ENCODE measurements around the gene RPLP2. TPM values are rescaled to one million over a fixed set of nuclear protein-coding genes. Genes with fewer than 3 reads are reported as not detected.

Gene RPLP2
- total RNA-seq, 1 experiment from 2014 or later = 3,468 TPM

GRCh38 chr11:760236-760635 is 49.5 kb upstream of the RPLP2 start:
- POLR2A ChIA-PET = interaction anchor here (0.7 kb wide), 1 partner anchor 227 kb away, joined by 3 read pairs; no protein-coding TSS in a partner anchor
- Histone ChIP-seq H3K36me3 (ENCODE audit: control insufficient read depth, insufficient read depth, low read length) (no peaks in the 10 kb centered on the region), H3K27me3 (ENCODE audit: control insufficient read depth, insufficient read depth, low read length) (no peaks in the 10 kb centered on the region), H3K4me1 (ENCODE audit: control insufficient read depth, insufficient read depth, low read length) (peaks cover 11% of the 10 kb centered on the region), H3K4me3 (ENCODE audit: low read depth in 2 of 2, low read length in 2 of 2) (no peak overlapping the region), H3K9me3 (ENCODE audit: control insufficient read depth, insufficient read depth, low read depth, low read length) (no peaks in the 10 kb centered on the region), H3K27ac (ENCODE audit: low read length) (no peak overlapping the region)
- TF ChIP-seq, protein P1, sequence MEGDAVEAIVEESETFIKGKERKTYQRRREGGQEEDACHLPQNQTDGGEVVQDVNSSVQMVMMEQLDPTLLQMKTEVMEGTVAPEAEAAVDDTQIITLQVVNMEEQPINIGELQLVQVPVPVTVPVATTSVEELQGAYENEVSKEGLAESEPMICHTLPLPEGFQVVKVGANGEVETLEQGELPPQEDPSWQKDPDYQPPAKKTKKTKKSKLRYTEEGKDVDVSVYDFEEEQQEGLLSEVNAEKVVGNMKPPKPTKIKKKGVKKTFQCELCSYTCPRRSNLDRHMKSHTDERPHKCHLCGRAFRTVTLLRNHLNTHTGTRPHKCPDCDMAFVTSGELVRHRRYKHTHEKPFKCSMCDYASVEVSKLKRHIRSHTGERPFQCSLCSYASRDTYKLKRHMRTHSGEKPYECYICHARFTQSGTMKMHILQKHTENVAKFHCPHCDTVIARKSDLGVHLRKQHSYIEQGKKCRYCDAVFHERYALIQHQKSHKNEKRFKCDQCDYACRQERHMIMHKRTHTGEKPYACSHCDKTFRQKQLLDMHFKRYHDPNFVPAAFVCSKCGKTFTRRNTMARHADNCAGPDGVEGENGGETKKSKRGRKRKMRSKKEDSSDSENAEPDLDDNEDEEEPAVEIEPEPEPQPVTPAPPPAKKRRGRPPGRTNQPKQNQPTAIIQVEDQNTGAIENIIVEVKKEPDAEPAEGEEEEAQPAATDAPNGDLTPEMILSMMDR (IDR thresholded peaks at IDR 0.05) = no peak
- TF ChIP-seq SIN3A (IDR thresholded peaks at IDR 0.05; ENCODE audit: borderline replicate concordance, insufficient read depth, low read depth, low read length) (no peak), REST (IDR thresholded peaks at IDR 0.05; ENCODE audit: insufficient read depth in 1 of 2, low read depth in 2 of 2, low read length in 1 of 2) (no peak), TCF7L2 (IDR thresholded peaks at IDR 0.05; ENCODE audit: low read depth, low read length) (no peak), POLR2AphosphoS5 (IDR thresholded peaks at IDR 0.05; ENCODE audit: low read depth, low read length) (no peak)
- intact Hi-C loops (cut with micrococcal nuclease; ENCODE audit: unreplicated experiment) (no loop called here), in situ Hi-C loops (cut with HindIII; ENCODE audit: low pct_unique_long_range_greater_than_20kb, low sequenced_read_pairs) (no loop called here)
- no peak for DNase-seq (ENCODE audit: low read depth, low spot score)
- no peak for ATAC-seq
- BruUV-seq (replicated peaks) = no TSS peak
- CTCF ChIA-PET = no interaction called here

DNA sequence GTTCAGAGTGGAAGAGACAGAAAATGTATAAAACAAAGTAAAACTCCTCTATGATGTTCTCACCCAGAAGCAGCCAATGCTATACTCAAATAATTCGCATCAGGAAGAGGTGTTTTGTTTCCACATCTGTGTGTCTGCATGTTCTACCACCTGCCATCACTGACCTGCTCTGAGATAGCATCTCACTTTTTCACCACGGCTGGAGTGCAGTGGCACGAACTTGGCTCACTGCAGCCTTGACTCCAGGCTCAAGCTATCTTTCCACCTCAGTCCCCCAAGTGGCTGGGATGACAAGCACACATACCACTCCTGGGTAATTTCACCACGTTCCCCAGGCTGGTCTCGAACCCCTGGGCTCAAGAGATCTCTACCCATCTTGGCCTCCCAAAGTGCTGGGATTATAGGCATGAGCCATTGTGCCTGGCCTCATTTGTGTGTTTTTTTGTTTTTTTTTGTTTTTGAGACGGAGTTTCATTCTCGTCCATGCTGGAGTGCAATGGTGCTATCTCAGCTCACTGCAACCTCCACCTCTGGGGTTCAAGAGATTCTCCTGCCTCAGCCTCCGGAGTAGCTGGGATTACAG is 48.1 kb upstream of the RPLP2 start:
- POLR2A ChIA-PET = interaction anchor here (0.7 kb wide), 1 partner anchor 8 kb away, joined by 4 read pairs; no protein-coding TSS in a partner anchor
- Histone ChIP-seq H3K4me1 (ENCODE audit: control insufficient read depth, insufficient read depth, low read length) (peaks cover 15% of the 10 kb centered on the region), H3K4me3 (ENCODE audit: low read depth in 2 of 2, low read length in 2 of 2) (no peak overlapping the region), H3K9me3 (ENCODE audit: control insufficient read depth, insufficient read depth, low read depth, low read length) (no peaks in the 10 kb centered on the region), H3K36me3 (ENCODE audit: control insufficient read depth, insufficient read depth, low read length) (no peaks in the 10 kb centered on the region; the same call in 1 of the 2 replicates), H3K27ac (ENCODE audit: low read length) (no peak overlapping the region), H3K27me3 (ENCODE audit: control insufficient read depth, insufficient read depth, low read length) (no peaks in the 10 kb centered on the region)
- in situ Hi-C loops (cut with HindIII; ENCODE audit: low pct_unique_long_range_greater_than_20kb, low sequenced_read_pairs) = no loop called here
- intact Hi-C loops (cut with micrococcal nuclease; ENCODE audit: unreplicated experiment) = no loop called here
- ATAC-seq (no peak), DNase-seq (ENCODE audit: low read depth, low spot score) (no peak)
- CTCF ChIA-PET = interaction anchor here (0.6 to 0.7 kb wide), 2 partner anchors 17 to 708 kb away, joined by 5 to 6 read pairs; no protein-coding TSS in a partner anchor
- no peak for TF ChIP-seq REST (IDR thresholded peaks at IDR 0.05; ENCODE audit: insufficient read depth in 1 of 2, low read depth in 2 of 2, low read length in 1 of 2)
- TSS peak; percentile 55 for BruUV-seq (replicated peaks)
